OCI-LY7 (cell line): ENCODE data around the gene U2SURP.

Experiments
- CTCF ChIP-seq: fragments of 200-600 bp; sonication (generic); conservative IDR thresholded peaks from 2 replicates; pipeline ENCODE4 v1.5.1; 2014; ENCODE audit warnings: mild to moderate bottlenecking, antibody characterized with exemption, low read length, moderate library complexity, mixed read lengths
- EZH2phosphoT487 ChIP-seq: fragments of 200-600 bp; sonication (generic); IDR thresholded peaks from 2 replicates; pipeline ENCODE4 v1.6.1; 2018; ENCODE audit warnings: low read depth, borderline replicate concordance, mild to moderate bottlenecking, mixed run types, antibody characterized with exemption, low read length, moderate library complexity, mixed read lengths

GRCh38 chr3:143024351-143024960 is 23.1 kb downstream of the U2SURP start:
- TF ChIP-seq CTCF, result no peak
- no peak for TF ChIP-seq EZH2phosphoT487
